BLaER1 (cell line): ENCODE data around the gene CYBA.
A peak's percentile ranks its signal among the peaks of the same experiment; 100 is the strongest.

ENCODE experiments used
- H3K27ac ChIP-seq: shearing (Covaris generic); formaldehyde crosslinking; 2 replicates; pipeline ENCODE4 v1.8.1; 2022
- H3K27me3 ChIP-seq: shearing (Covaris generic); formaldehyde crosslinking; 2 replicates; pipeline ENCODE4 v1.8.1; 2022
- H3K36me3 ChIP-seq: shearing (Covaris generic); formaldehyde crosslinking; 2 replicates; pipeline ENCODE4 v1.8.1; 2022
- H3K4me1 ChIP-seq: shearing (Covaris generic); formaldehyde crosslinking; 2 replicates; pipeline ENCODE4 v1.8.1; 2022
- H3K4me2 ChIP-seq: shearing (Covaris generic); formaldehyde crosslinking; 2 replicates; pipeline ENCODE4 v1.8.1; 2022
- H3K4me3 ChIP-seq: shearing (Covaris generic); formaldehyde crosslinking; 2 replicates; pipeline ENCODE4 v1.8.1; 2022
- H3K9ac ChIP-seq: shearing (Covaris generic); formaldehyde crosslinking; 2 replicates; pipeline ENCODE4 v1.8.1; 2022
- H3K9me3 ChIP-seq: shearing (Covaris generic); formaldehyde crosslinking; 2 replicates; pipeline ENCODE4 v1.8.1; 2022
- H4K20me1 ChIP-seq: shearing (Covaris generic); formaldehyde crosslinking; 2 replicates; pipeline ENCODE4 v1.8.1; 2022
- Cebpa-rat ChIP-seq: shearing (Covaris generic); IDR thresholded peaks from 2 replicates; pipeline ENCODE4 v1.8.1; 2022

Gene CYBA

GRCh38 chr16:88649195-88649923 is 1.5 kb downstream of the CYBA start:
- Histone ChIP-seq H4K20me1 (peaks cover 63% of the 10 kb centered on the region), H3K4me2 (peak overlapping the region; percentile 100), H3K27ac (peak overlapping the region; percentile 96), H3K9ac (peak overlapping the region; percentile 97), H3K36me3 (peaks cover 63% of the 10 kb centered on the region), H3K27me3 (no peaks in the 10 kb centered on the region), H3K4me3 (peak overlapping the region; percentile 91), H3K4me1 (peaks cover 87% of the 10 kb centered on the region), H3K9me3 (no peaks in the 10 kb centered on the region)
- TF ChIP-seq Cebpa-rat, result no peak

- H3K9ac ChIP-seq, result peak overlapping the region; percentile 97
- no peaks in the 10 kb centered on the region; the same call in 1 of the 2 replicates for H3K27me3 ChIP-seq
- peak overlapping the region; percentile 91 for H3K4me3 ChIP-seq
- H4K20me1 ChIP-seq, result peaks cover 83% of the 10 kb centered on the region
- H3K9me3 ChIP-seq, result no peaks in the 10 kb centered on the region
- no peak for TF ChIP-seq Cebpa-rat
- peak overlapping the region; percentile 70 for H3K27ac ChIP-seq
- peak overlapping the region; percentile 100 for H3K4me2 ChIP-seq
- H3K4me1 ChIP-seq, result peaks cover 87% of the 10 kb centered on the region
- H3K36me3 ChIP-seq, result peaks cover 61% of the 10 kb centered on the region
These were observed 3.4 kb downstream of the CYBA start for GRCh38 chr16:88647178-88648070.

DNA sequence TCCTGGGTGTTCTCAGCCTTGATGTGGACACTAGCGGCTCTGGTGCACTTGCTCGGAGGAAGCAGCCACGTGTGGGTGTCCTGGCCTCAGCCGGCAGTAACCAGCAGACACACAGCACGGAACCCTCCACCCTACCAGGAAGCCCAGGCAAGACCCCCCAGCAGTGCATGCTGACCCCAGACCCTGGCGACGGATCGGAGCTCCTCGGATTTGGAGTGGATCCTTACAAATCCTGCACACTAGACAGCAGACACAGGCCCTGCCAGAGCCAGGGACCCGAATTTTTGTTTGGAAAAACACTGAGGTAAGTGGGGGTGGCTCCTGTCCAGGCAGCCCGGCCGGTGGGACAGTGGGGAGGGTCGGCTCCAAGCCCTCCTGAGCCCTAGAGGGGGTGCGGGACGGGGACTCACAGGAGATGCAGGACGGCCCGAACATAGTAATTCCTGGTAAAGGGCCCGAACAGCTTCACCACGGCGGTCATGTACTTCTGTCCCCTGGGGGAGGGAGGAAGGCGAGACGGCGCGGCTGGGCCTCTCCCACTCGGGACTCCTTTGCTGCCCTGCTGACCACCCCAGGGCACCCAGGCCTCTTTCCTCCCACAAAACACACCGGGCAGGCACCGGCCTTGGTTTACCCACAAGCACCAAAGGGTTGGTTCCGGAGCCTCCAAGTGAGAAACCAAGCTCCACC is 4.4 kb downstream of the CYBA start:
- peaks cover 84% of the 10 kb centered on the region for H3K4me1 ChIP-seq
- peak overlapping the region; percentile 70 for H3K27ac ChIP-seq
- H4K20me1 ChIP-seq, result peaks cover 92% of the 10 kb centered on the region
- peaks cover 5% of the 10 kb centered on the region for H3K27me3 ChIP-seq
- no peaks in the 10 kb centered on the region for H3K9me3 ChIP-seq
- no peak overlapping the region for H3K4me3 ChIP-seq
- peaks cover 60% of the 10 kb centered on the region for H3K36me3 ChIP-seq
- TF ChIP-seq Cebpa-rat, result no peak
- H3K4me2 ChIP-seq, result peak overlapping the region; percentile 100
- H3K9ac ChIP-seq, result peak overlapping the region; percentile 97

GRCh38 chr16:88645941-88646340 is 4.9 kb downstream of the CYBA start:
- Histone ChIP-seq H4K20me1 (peaks cover 97% of the 10 kb centered on the region), H3K4me2 (peak overlapping the region; percentile 100), H3K27me3 (peaks cover 11% of the 10 kb centered on the region), H3K9me3 (no peaks in the 10 kb centered on the region), H3K36me3 (peaks cover 60% of the 10 kb centered on the region), H3K9ac (no peak overlapping the region; the same call in 1 of the 2 replicates), H3K4me1 (peaks cover 85% of the 10 kb centered on the region), H3K27ac (0 out of 2 replicates have a peak overlapping the region, but pooled peaks have one; percentile 70), H3K4me3 (no peak overlapping the region)
- no peak for TF ChIP-seq Cebpa-rat

DNA sequence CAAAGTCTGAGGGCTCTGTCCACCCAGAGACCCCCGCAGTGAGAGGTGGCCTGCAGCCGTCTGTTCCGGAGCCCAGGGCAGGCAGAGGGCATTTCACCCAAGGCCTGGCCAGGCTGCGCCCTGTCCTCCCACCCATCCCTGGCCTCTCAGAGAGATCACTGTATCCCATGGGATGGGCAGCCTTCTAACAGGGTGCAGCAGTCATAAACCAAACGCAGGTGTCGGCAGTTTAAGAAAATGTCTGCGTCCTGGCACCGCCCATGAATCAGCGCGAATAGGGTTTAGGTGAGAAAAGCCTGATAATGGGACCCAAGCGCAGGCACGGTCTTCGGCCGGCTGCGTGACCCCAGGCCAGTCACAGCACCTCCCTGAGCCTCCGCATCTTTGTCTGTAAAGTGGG is 5.4 kb downstream of the CYBA start:
- Histone ChIP-seq H3K27ac (no peak overlapping the region), H3K9ac (no peak overlapping the region), H3K4me1 (peaks cover 90% of the 10 kb centered on the region), H3K36me3 (peaks cover 60% of the 10 kb centered on the region), H3K4me3 (no peak overlapping the region), H3K4me2 (peak overlapping the region; percentile 100), H4K20me1 (peaks cover 100% of the 10 kb centered on the region), H3K27me3 (peaks cover 15% of the 10 kb centered on the region), H3K9me3 (no peaks in the 10 kb centered on the region)
- TF ChIP-seq Cebpa-rat, result no peak

DNA sequence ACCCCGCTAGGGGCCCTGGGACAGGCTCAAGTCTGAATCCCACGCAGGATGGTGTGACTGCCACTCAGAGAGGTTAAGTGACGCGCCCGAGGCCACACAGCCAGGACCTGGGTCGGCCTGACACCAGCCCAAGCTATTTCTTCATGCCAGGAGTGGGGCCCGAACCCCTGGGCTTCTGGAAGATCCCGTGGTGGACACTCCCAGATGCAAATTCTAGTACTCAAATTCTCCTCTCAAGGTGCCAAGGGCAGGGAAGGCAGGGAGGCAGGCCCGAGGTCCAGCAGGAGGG is 7.3 kb downstream of the CYBA start:
- H3K4me2 ChIP-seq, result peak overlapping the region; percentile 36
- no peak for TF ChIP-seq Cebpa-rat
- peaks cover 34% of the 10 kb centered on the region for H3K27me3 ChIP-seq
- no peak overlapping the region for H3K4me3 ChIP-seq
- H3K36me3 ChIP-seq, result peaks cover 55% of the 10 kb centered on the region
- no peak overlapping the region for H3K27ac ChIP-seq
- H3K4me1 ChIP-seq, result peaks cover 96% of the 10 kb centered on the region
- no peaks in the 10 kb centered on the region for H3K9me3 ChIP-seq
- no peak overlapping the region for H3K9ac ChIP-seq
- peaks cover 100% of the 10 kb centered on the region for H4K20me1 ChIP-seq

DNA sequence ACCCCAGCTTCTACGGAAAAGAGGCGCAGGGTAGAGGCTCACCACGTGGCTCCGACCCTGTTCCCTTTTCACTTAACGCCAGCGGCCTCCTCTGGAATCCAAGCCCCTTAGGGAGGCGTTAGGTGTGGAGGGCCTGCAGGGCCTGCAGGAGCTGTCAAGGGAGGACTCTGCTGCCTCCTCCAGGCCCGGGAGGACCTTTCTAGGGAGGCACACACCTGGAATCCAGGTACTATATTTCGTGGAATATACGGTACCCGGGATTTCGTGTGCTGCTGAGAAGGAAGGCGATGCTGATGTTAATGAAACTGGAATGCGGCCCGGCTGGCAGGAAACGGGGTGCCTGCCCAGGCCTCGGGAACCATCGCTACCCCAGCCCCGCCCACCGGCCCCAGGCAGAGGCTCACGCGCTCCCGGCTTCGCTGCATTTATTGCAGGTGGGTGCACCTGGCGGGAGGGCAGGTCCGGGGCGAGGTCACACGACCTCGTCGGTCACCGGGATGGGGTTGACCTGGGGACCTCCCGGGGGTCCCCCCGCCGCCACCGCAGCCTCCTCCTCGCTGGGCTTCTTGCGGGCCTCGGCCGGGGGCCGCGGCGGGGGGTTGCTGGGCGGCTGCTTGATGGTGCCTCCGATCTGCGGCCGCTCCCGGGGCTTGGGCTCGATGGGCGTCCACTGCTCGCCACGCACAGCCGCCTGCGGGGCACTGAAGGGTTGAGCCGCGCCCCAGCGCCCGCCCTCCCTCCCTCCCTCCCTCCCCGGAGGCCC is 7.8 kb downstream of the CYBA start:
- no peak for TF ChIP-seq Cebpa-rat
- H3K27me3 ChIP-seq, result peaks cover 39% of the 10 kb centered on the region
- H3K36me3 ChIP-seq, result peaks cover 55% of the 10 kb centered on the region
- peak overlapping the region; percentile 6; the same call in 1 of the 2 replicates for H3K4me2 ChIP-seq
- H3K9ac ChIP-seq, result no peak overlapping the region
- H3K4me3 ChIP-seq, result no peak overlapping the region
- H3K4me1 ChIP-seq, result peaks cover 96% of the 10 kb centered on the region
- no peaks in the 10 kb centered on the region for H3K9me3 ChIP-seq
- peaks cover 100% of the 10 kb centered on the region for H4K20me1 ChIP-seq
- H3K27ac ChIP-seq, result no peak overlapping the region

GRCh38 chr16:88640498-88641247 is 10.2 kb downstream of the CYBA start:
- peak overlapping the region; percentile 12; the same call in 1 of the 2 replicates for H3K4me3 ChIP-seq

More at GRCh38 chr16:88640498-88641247, 10.2 kb downstream of the CYBA start:
- Histone ChIP-seq H3K4me2 (peak overlapping the region; percentile 75), H3K36me3 (peaks cover 33% of the 10 kb centered on the region), H3K4me1 (peaks cover 96% of the 10 kb centered on the region), H3K27ac (no peak overlapping the region), H3K9ac (no peak overlapping the region), H4K20me1 (peaks cover 93% of the 10 kb centered on the region), H3K27me3 (peaks cover 63% of the 10 kb centered on the region), H3K9me3 (no peaks in the 10 kb centered on the region)
- no peak for TF ChIP-seq Cebpa-rat
